Erythroblast (primary cell): ENCODE data around the gene CCL20.

Source experiments
- GATA1 ChIP-seq: IDR thresholded peaks from 2 replicates; pipeline ENCODE4 v1.6.1; 2011; ENCODE audit warnings: low read depth, mild to moderate bottlenecking, control low read depth, low read length, moderate library complexity
- POLR2A ChIP-seq: IDR thresholded peaks from 2 replicates; pipeline ENCODE4 v1.6.1; 2011; ENCODE audit warnings: mild to moderate bottlenecking, low read length

- TF ChIP-seq POLR2A (no peak), GATA1 (no peak)
Observed at GRCh38 chr2:227817850-227818674, 4.4 kb downstream of the CCL20 start.
